PC-3 (cell line): Measurements from ENCODE around the gene TTC28.

ENCODE experiments used
- EZH2 ChIP-seq: fragments of 300-600 bp; sonication (generic); IDR thresholded peaks from one replicate; pipeline ENCODE4 v1.6.1; 2017; ENCODE audit warnings: antibody characterized with exemption, mild to moderate bottlenecking, low read length; ENCODE audit not compliant: unreplicated experiment
- EZH2phosphoT487 ChIP-seq: fragments of 300-600 bp; sonication (generic); IDR thresholded peaks from 2 replicates; pipeline ENCODE4 v1.6.1; 2018; ENCODE audit warnings: mild to moderate bottlenecking, antibody characterized with exemption, low read length, borderline replicate concordance
- TF ChIP-seq, protein P1 (sequence below): fragments of 300-600 bp; sonication (generic); conservative IDR thresholded peaks from 2 replicates; pipeline ENCODE4 v1.5.1; 2017; ENCODE audit warnings: antibody characterized with exemption, low read depth, mild to moderate bottlenecking, low read length

DNA sequence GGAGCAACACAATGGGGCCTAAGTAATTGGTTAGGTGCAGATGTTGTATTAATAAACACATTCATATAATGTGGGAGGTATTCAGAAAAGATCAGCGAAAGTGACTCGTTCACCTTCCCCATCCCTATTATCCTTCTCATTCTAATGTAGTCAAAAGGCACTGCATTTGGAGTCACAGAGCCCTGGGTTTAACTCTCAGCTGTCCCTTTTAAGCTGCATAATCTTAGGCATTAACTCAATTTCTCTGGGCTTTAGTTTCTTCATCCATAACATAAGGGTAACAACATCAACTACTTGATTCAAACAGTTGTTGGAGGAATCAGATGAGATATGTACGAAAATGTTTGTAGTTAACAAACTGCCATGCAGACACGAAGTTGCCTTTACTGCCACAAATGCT is 573.0 kb downstream of the TTC28 start:
- TF ChIP-seq, protein P1, sequence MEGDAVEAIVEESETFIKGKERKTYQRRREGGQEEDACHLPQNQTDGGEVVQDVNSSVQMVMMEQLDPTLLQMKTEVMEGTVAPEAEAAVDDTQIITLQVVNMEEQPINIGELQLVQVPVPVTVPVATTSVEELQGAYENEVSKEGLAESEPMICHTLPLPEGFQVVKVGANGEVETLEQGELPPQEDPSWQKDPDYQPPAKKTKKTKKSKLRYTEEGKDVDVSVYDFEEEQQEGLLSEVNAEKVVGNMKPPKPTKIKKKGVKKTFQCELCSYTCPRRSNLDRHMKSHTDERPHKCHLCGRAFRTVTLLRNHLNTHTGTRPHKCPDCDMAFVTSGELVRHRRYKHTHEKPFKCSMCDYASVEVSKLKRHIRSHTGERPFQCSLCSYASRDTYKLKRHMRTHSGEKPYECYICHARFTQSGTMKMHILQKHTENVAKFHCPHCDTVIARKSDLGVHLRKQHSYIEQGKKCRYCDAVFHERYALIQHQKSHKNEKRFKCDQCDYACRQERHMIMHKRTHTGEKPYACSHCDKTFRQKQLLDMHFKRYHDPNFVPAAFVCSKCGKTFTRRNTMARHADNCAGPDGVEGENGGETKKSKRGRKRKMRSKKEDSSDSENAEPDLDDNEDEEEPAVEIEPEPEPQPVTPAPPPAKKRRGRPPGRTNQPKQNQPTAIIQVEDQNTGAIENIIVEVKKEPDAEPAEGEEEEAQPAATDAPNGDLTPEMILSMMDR = no peak
- TF ChIP-seq EZH2phosphoT487 (no peak), EZH2 (no peak)
